Fibroblast of pulmonary artery (primary cell): Measurements from ENCODE around the gene VASN.

Experiments used
- DNase-seq: peaks from one replicate; pipeline ENCODE4 v3.0.0-alpha.2; 2010; ENCODE audit warnings: low read depth
- H3K4me3 ChIP-seq: replicated peaks from 2 replicates; pipeline ENCODE4 v1.5.1; 2011; ENCODE audit warnings: low read depth, mild to moderate bottlenecking, control low read depth, low read length, moderate library complexity
- TF ChIP-seq, protein P1 (sequence below): IDR thresholded peaks from 2 replicates; pipeline ENCODE4 v1.5.1; 2011; ENCODE audit warnings: mild to moderate bottlenecking, control low read depth, low read length, inconsistent platforms; ENCODE audit errors: missing control alignments

Gene VASN

DNA sequence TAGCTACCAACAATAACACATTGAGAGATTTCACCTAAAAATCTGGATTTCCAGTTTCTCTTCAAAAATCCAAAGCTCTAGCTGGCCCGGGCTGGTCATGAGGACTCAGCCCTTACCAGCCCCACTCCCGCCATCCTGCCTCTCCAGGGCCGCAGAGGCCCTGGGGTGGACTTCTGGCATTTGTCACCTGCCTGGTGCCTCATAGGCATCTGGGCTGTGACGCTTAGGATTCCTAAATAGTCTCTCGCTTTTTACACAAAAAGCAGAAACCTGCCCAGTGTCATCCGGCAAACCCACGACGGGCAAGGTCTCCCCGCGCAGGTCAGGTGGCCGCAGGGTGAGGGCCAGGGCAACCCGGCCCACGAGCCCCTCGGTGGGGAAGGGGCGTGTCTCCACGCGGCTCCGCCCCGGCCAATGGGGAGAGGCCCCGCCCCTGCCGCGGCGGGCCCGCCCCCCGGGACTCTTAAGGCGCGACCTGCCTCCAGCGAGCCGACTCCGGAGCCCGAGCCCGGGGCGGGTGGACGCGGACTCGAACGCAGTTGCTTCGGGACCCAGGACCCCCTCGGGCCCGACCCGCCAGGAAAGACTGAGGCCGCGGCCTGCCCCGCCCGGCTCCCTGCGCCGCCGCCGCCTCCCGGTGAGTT, at the start of gene VASN:
Gene VASN, plus strand, starts transcription at position 492 of the 644 bp plus-strand sequence. CDS start 9,030 bp downstream, outside the sequence.
- TF ChIP-seq, protein P1, sequence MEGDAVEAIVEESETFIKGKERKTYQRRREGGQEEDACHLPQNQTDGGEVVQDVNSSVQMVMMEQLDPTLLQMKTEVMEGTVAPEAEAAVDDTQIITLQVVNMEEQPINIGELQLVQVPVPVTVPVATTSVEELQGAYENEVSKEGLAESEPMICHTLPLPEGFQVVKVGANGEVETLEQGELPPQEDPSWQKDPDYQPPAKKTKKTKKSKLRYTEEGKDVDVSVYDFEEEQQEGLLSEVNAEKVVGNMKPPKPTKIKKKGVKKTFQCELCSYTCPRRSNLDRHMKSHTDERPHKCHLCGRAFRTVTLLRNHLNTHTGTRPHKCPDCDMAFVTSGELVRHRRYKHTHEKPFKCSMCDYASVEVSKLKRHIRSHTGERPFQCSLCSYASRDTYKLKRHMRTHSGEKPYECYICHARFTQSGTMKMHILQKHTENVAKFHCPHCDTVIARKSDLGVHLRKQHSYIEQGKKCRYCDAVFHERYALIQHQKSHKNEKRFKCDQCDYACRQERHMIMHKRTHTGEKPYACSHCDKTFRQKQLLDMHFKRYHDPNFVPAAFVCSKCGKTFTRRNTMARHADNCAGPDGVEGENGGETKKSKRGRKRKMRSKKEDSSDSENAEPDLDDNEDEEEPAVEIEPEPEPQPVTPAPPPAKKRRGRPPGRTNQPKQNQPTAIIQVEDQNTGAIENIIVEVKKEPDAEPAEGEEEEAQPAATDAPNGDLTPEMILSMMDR = no peak
- DNase-seq = peak; percentile 79
- peak within 1 kb of the TSS; percentile 97 for H3K4me3 ChIP-seq

DNA sequence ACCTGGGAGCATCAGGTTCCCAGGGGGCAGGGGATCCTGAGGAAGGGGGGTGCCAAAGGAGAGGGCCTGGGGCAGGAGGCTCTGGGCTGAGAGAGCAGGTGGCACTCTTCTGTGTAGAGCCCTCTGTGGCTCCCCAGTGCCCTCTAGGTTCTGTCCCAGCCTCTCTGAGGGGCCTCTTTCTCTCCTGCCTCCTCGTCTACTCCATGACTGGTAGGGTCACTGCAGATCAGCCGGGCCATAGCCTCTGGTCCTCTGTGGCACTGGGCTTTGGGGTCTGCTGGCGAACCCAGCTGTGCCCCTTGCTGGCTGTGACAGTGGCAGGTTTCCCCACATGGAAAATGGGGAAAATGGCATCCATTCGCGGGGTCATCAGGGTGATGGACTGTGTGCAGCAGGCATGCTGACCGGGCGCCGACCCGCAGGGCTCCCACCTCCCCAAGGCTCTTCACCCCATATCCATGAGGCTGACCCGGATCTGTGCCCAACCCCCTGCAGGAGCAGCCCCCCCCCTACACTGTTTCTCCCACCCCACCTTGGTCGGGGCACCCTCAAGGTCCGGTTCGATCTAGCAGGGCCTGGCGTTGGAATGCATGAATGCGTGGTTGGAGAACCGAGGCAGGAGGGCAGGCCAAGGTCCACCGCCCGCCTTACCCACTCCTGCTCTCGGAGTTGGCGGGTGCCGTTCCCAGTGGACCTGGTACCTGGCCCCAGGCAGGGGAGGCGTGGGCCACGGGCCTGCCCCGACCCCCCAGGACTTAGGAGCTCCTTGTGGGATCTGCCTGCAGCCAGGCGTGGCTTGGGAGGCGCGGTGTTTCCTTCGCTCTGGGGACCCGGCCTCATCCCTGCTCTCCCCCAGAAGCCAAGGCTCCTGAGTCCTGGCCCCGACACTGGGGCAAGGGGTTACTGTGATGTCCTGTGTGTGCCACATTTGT, 49.3 kb upstream of the VASN start:
- no peak overlapping the region for H3K4me3 ChIP-seq
- DNase-seq = no peak
- TF ChIP-seq, protein P1 = no peak

DNA sequence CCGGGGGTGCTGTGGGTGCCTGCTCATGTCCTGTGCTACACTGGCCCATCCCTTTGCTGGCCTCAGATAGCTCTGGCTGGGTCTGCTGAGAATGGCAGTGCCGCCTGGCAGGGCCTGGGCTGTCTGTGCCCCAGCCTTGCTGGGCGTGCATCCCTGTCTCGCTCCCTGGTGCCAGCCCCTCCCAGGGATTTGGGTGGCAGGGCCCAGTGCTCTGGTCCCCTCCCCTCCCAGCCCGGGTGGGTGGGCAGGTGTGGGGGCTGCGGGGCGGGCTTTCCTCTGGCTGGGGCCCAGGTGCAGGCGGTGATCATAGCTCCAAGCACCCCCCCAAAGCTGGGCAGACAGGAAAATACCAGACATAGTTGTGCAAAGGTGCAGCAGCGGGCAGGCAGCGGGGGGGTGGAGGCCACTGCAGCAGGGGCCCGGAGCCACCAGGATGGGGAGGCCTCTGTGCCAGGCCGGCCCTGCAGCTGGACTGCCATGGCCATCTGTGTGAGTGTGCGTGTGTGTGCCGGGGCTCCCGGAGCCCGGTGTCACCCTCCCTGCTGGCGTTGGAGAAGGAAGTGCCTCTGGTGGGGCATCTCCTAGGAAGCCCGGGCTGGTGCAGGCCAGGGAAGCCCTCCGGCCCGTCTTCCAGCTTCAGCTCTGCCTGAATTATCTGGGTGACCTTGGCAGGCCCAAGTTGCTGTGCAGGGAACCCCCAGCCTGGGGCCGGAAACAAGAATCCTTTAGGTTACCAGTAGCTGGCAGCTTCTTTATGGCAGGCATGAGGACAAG, 48.4 kb upstream of the VASN start:
- TF ChIP-seq, protein P1 = no peak

DNA sequence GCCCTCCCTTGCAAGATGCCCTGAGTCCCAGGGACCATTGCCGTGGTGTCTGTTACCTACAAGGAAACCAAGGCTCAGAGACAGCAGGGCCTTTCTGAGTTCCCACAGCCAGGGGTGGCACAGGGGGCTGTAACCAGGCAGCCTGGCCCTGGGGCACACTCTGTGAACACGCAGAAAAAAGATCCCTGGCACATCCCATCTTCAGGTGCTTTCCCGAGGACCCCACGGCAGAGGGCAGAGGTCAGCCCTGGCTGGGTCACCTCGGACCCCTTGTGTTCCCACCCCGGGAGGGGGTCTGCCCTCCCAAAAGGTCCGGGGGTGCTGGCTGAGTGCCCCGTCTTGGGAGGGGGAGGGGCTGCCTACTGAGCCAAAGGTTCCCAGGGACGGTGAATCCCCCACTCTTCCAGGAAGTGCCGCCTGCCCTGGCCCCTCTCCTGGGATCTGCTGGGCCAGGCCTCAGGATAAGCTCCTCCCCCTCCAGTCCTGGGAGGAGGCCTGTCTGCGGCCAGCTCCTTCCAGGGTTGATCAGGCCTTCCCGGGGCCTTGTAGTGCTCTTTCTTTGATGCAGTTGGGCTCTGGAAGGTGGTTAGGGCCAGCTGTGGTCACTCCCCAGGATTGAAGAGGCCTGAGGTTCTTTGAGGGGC, 47.7 kb upstream of the VASN start:
- H3K4me3 ChIP-seq = no peak overlapping the region
- peak; percentile 65 for DNase-seq
- TF ChIP-seq, protein P1 = no peak

More for the DNA sequence above, 48.4 kb upstream of the VASN start:
- H3K4me3 ChIP-seq = no peak overlapping the region
- DNase-seq = no peak

DNA sequence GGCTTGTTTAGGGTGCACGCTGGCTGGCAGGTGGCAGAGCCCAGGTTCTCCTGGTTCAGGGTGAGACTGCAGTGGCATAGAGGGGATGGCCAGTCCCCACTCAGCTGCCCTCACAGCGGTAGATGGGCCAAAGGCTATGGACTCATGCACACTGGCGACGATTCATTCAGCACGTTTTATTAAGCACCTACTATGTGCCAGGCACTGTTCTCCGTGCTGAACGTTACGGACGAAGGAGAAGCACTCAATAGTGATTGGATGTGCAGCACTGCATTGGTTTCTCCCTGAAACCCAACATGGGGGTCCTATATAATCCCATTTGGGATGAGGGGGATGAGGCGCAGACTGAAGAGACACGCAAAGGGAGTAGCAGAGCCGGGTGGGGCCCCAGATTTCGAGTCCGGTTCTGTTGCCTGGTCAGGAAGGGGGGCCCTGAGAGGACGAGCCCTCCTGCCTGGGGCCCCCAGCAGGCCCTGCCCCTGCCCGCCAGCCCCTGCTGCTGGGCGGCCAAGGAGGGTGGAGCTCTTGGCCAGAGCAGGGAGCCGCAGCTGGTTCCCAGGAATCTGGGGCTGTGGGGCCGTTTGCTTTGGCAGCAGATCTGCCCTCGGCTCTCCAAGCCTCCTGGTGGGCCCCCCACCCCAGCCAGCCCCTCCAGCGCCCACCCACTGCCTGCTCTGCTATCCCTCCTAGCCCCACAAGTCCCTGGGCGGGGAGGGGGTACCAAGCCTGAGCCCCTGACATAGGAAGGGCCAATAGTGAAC, 47.0 kb upstream of the VASN start:
- H3K4me3 ChIP-seq = no peak overlapping the region
- DNase-seq = no peak
- TF ChIP-seq, protein P1 = no peak
